Measurements from ENCODE around the gene PTH2R.
"Not testable (repeated sequence)": the region's sequence is repeated elsewhere in the genome, so short reads cannot be mapped to it uniquely, and the experiment has no call there.

PTH2R gene

GRCh38 chr2:208440716-208441115 is 34.1 kb downstream of the PTH2R start:
- H3K9me3 ChIP-seq (ENCODE audit: control insufficient read depth, insufficient read depth, low read length): no peaks in the 10 kb centered on the region
- no peak overlapping the region for H3K9ac ChIP-seq (ENCODE audit: low read depth, low read length)
- no peaks in the 10 kb centered on the region for H3K4me1 ChIP-seq (ENCODE audit: insufficient read depth, low read length)
- no peaks in the 10 kb centered on the region for H3K36me3 ChIP-seq (ENCODE audit: insufficient read depth, low read length)

GRCh38 chr2:208441951-208442350 is 35.4 kb downstream of the PTH2R start:
- no peaks in the 10 kb centered on the region for H3K9me3 ChIP-seq (ENCODE audit: control insufficient read depth, insufficient read depth, low read length)
- no peaks in the 10 kb centered on the region for H3K36me3 ChIP-seq (ENCODE audit: insufficient read depth, low read length)
- no peaks in the 10 kb centered on the region for H3K4me1 ChIP-seq (ENCODE audit: insufficient read depth, low read length)
- H3K9ac ChIP-seq (ENCODE audit: low read depth, low read length): no peak overlapping the region

GRCh38 chr2:208447447-208447846 is 40.9 kb downstream of the PTH2R start:
- H3K9me3 ChIP-seq (ENCODE audit: control insufficient read depth, insufficient read depth, low read length); H3K36me3 ChIP-seq (ENCODE audit: insufficient read depth, low read length); H3K4me1 ChIP-seq (ENCODE audit: insufficient read depth, low read length); H3K9ac ChIP-seq (ENCODE audit: low read depth, low read length): not testable (repeated sequence)

GRCh38 chr2:208451061-208451460 is 44.5 kb downstream of the PTH2R start:
- H3K9me3 ChIP-seq (ENCODE audit: control insufficient read depth, insufficient read depth, low read length): no peaks in the 10 kb centered on the region
- H3K9ac ChIP-seq (ENCODE audit: low read depth, low read length): no peak overlapping the region
- H3K36me3 ChIP-seq (ENCODE audit: insufficient read depth, low read length): no peaks in the 10 kb centered on the region
- H3K4me1 ChIP-seq (ENCODE audit: insufficient read depth, low read length): no peaks in the 10 kb centered on the region; the same call in 1 of the 2 replicates

GRCh38 chr2:208454861-208455260 is 48.3 kb downstream of the PTH2R start:
- Histone ChIP-seq H3K9ac (ENCODE audit: low read depth, low read length) (no peak overlapping the region), H3K9me3 (ENCODE audit: control insufficient read depth, insufficient read depth, low read length) (no peaks in the 10 kb centered on the region), H3K36me3 (ENCODE audit: insufficient read depth, low read length) (no peaks in the 10 kb centered on the region), H3K4me1 (ENCODE audit: insufficient read depth, low read length) (no peaks in the 10 kb centered on the region; the same call in 1 of the 2 replicates)

- Histone ChIP-seq H3K9ac (ENCODE audit: low read depth, low read length) (no peak overlapping the region), H3K9me3 (ENCODE audit: control insufficient read depth, insufficient read depth, low read length) (no peaks in the 10 kb centered on the region), H3K4me1 (ENCODE audit: insufficient read depth, low read length) (no peaks in the 10 kb centered on the region), H3K36me3 (ENCODE audit: insufficient read depth, low read length) (no peaks in the 10 kb centered on the region)
Measured at GRCh38 chr2:208463721-208464120, 57.1 kb downstream of the PTH2R start.

- H3K9me3 ChIP-seq (ENCODE audit: control insufficient read depth, insufficient read depth, low read length): no peaks in the 10 kb centered on the region
Measured at GRCh38 chr2:208464205-208464604, 57.6 kb downstream of the PTH2R start.

GRCh38 chr2:208466151-208466919 is 59.7 kb downstream of the PTH2R start:
- Histone ChIP-seq H3K9ac (ENCODE audit: low read depth, low read length) (no peak overlapping the region), H3K9me3 (ENCODE audit: control insufficient read depth, insufficient read depth, low read length) (no peaks in the 10 kb centered on the region), H3K4me1 (ENCODE audit: insufficient read depth, low read length) (no peaks in the 10 kb centered on the region)

More at GRCh38 chr2:208464205-208464604, 57.6 kb downstream of the PTH2R start:
- Histone ChIP-seq H3K36me3 (ENCODE audit: insufficient read depth, low read length) (no peaks in the 10 kb centered on the region), H3K4me1 (ENCODE audit: insufficient read depth, low read length) (no peaks in the 10 kb centered on the region), H3K9ac (ENCODE audit: low read depth, low read length) (no peak overlapping the region)

GRCh38 chr2:208466920-208467298 is 60.3 kb downstream of the PTH2R start:
- Histone ChIP-seq H3K4me1 (ENCODE audit: insufficient read depth, low read length) (no peaks in the 10 kb centered on the region), H3K36me3 (ENCODE audit: insufficient read depth, low read length) (0 out of 2 replicates have a peak, but pooled peaks cover 4% of the 10 kb centered on the region), H3K9ac (ENCODE audit: low read depth, low read length) (no peak overlapping the region), H3K9me3 (ENCODE audit: control insufficient read depth, insufficient read depth, low read length) (no peaks in the 10 kb centered on the region)

More at GRCh38 chr2:208466151-208466919, 59.7 kb downstream of the PTH2R start:
- 0 out of 2 replicates have a peak, but pooled peaks cover 4% of the 10 kb centered on the region for H3K36me3 ChIP-seq (ENCODE audit: insufficient read depth, low read length)

GRCh38 chr2:208467564-208467963 is 61.0 kb downstream of the PTH2R start:
- Histone ChIP-seq H3K4me1 (ENCODE audit: insufficient read depth, low read length) (no peaks in the 10 kb centered on the region), H3K9me3 (ENCODE audit: control insufficient read depth, insufficient read depth, low read length) (no peaks in the 10 kb centered on the region), H3K9ac (ENCODE audit: low read depth, low read length) (no peak overlapping the region), H3K36me3 (ENCODE audit: insufficient read depth, low read length) (0 out of 2 replicates have a peak, but pooled peaks cover 4% of the 10 kb centered on the region)

GRCh38 chr2:208477741-208478140 is 71.1 kb downstream of the PTH2R start:
- Histone ChIP-seq H3K9ac (ENCODE audit: low read depth, low read length) (no peak overlapping the region), H3K36me3 (ENCODE audit: insufficient read depth, low read length) (no peaks in the 10 kb centered on the region), H3K4me1 (ENCODE audit: insufficient read depth, low read length) (no peaks in the 10 kb centered on the region), H3K9me3 (ENCODE audit: control insufficient read depth, insufficient read depth, low read length) (no peaks in the 10 kb centered on the region; the same call in 1 of the 2 replicates)

- Histone ChIP-seq H3K9me3 (ENCODE audit: control insufficient read depth, insufficient read depth, low read length) (no peaks in the 10 kb centered on the region; the same call in 1 of the 2 replicates), H3K9ac (ENCODE audit: low read depth, low read length) (no peak overlapping the region)
Measured at GRCh38 chr2:208479342-208479741, 72.8 kb downstream of the PTH2R start.

GRCh38 chr2:208481945-208482344 is 75.4 kb downstream of the PTH2R start:
- H3K9ac ChIP-seq (ENCODE audit: low read depth, low read length); H3K36me3 ChIP-seq (ENCODE audit: insufficient read depth, low read length); H3K4me1 ChIP-seq (ENCODE audit: insufficient read depth, low read length); H3K9me3 ChIP-seq (ENCODE audit: control insufficient read depth, insufficient read depth, low read length): not testable (repeated sequence)

More at GRCh38 chr2:208479342-208479741, 72.8 kb downstream of the PTH2R start:
- H3K36me3 ChIP-seq (ENCODE audit: insufficient read depth, low read length): no peaks in the 10 kb centered on the region
- H3K4me1 ChIP-seq (ENCODE audit: insufficient read depth, low read length): no peaks in the 10 kb centered on the region

- H3K4me1 ChIP-seq (ENCODE audit: insufficient read depth, low read length); H3K9me3 ChIP-seq (ENCODE audit: control insufficient read depth, insufficient read depth, low read length); H3K9ac ChIP-seq (ENCODE audit: low read depth, low read length); H3K36me3 ChIP-seq (ENCODE audit: insufficient read depth, low read length): not testable (repeated sequence)
Measured at GRCh38 chr2:208482453-208483015, 75.9 kb downstream of the PTH2R start.

- Histone ChIP-seq H3K9ac (ENCODE audit: low read depth, low read length) (no peak overlapping the region), H3K36me3 (ENCODE audit: insufficient read depth, low read length) (no peaks in the 10 kb centered on the region), H3K4me1 (ENCODE audit: insufficient read depth, low read length) (no peaks in the 10 kb centered on the region), H3K9me3 (ENCODE audit: control insufficient read depth, insufficient read depth, low read length) (no peaks in the 10 kb centered on the region; the same call in 1 of the 2 replicates)
Measured at GRCh38 chr2:208485390-208485789, 78.8 kb downstream of the PTH2R start.
